T follicular helper cell (primary cell): Measurements from ENCODE around the gene COL5A1.

Experiments used
- DNase-seq: peaks from one replicate; pipeline ENCODE4 v3.0.0-alpha.2; 2020; ENCODE audit warnings: low read depth

Gene COL5A1

DNA sequence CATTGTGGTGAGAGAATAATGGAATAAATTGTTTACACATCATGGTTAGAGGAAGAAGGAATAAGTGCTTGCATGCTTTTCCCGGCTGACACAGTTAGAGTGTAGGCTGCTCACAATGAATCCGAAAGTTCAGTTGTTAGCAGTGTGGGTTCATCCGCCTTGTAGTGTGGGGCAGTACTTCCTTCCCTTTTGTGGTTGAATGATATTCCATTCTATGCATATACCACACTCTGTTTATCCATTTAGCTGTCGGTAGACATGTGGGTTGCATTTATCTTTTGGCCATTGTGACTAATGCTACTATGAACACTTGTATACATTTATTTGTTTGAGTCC, 84.0 kb downstream of the COL5A1 start:
- DNase-seq: no peak

DNA sequence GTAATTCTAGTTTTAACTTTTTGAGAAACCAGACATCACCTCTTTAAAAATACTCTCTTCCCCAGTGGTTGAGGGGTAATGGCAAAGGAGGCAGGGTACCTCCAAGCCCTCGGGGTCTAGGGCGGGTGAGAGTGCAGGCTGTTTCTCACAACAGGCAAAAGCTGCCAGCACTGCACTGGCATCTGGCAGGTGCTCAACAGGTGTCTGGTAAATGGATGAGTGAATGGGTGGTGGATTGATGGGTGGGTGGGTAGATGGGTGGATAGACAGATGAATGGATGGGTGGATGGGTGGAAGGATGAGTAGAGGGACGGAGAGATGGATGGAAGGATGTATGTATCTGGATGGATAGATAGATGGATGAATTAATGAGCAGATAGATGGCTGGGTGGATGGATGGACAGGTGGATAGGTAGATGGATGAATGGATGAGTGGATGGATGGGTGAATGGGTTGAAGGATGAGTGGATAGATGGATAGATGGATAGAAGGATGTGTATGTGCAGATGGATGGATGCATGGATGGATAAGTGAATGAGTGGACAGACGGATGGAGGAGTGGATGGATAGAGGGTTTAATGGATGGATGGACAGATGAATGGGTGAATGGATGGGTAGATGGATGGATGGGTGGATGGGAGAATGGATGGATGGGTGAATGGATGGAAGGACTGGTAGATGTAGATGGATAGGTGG, 84.6 kb downstream of the COL5A1 start:
- no peak for DNase-seq

DNA sequence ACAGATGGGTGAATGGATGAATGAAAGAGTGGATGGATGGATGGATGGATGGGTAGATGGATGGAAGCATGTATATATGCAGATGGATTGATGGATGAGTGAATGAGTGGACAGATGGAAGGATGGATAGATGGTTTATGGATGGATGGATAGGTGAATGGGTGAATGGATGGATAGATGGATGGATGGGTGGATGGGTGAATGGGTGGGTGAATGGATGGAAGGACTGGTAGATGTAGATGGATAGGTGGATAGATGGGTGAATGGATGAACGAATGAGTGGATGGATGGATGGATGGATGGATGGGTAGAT, 85.1 kb downstream of the COL5A1 start:
- no peak for DNase-seq

DNA sequence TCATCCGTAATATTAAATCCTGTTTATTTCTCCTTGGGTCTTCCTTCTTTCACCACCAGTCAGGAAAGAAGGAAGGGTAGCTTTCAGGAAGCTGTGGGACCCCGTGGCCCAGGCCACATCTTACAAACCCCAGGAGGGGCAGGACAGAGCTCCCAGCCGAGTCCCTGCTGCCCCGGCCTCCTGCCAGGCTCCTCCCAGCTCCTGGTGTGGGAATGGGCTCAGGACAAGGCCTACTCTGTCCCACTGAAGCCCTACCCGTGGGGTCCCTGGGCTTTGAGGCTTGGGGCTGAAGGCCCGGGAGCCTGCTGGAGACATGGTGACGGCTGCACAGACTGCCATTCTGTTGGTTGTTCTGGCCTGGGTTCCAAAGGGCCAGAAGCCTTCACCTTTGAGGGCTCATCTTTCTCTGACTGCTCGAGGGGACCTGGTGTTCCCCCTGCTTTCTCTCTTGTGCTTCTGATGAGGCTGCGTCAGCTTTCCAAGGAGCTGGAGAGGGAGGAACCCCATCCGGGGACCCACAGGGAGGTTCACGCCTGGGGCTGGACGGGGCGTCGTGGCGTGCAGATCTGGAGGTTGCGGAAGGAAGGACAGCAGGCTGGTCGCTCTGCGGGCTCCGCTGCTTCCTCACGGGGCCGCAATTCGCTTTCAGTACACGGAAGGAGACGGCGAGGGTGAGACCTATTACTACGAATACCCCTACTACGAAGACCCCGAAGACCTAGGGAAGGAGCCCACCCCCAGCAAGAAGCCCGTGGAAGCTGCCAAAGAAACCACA, 86.6 kb downstream of the COL5A1 start:
- DNase-seq: no peak

DNA sequence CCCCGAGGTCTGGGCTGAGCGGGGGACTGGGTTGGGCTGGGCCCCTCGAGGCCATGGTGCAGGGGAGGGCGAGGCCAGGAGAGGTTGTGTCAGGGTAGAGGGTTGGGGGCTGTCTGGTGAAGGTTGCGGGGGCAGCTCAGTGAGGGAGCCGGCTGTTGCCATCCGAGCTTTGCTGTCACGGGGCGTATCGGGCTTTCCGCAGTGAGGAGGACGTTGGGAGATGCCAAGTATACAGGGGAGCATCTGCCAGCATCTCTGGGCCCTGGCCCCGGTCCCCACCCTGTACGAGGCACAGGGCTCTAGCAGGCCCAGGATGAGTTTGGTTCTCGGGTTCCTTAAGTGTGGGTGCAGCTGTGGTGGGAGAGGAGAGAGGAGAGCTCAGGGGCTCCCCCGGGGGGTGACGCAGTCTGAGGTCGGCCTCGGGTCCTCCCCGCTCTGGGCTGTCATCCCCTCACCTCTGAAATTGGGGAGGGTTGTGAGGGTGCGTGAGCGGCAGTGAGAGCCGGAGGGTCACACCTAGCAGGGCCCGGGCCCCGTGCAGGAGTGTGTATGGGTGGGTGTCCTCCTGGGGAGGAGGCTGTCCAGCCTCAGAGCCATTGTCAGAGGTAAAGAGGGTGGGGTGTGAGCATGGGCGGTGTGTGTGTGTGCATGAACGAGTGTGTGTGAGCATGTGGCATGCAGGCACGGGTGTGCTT, 87.3 kb downstream of the COL5A1 start:
- DNase-seq: no peak

DNA sequence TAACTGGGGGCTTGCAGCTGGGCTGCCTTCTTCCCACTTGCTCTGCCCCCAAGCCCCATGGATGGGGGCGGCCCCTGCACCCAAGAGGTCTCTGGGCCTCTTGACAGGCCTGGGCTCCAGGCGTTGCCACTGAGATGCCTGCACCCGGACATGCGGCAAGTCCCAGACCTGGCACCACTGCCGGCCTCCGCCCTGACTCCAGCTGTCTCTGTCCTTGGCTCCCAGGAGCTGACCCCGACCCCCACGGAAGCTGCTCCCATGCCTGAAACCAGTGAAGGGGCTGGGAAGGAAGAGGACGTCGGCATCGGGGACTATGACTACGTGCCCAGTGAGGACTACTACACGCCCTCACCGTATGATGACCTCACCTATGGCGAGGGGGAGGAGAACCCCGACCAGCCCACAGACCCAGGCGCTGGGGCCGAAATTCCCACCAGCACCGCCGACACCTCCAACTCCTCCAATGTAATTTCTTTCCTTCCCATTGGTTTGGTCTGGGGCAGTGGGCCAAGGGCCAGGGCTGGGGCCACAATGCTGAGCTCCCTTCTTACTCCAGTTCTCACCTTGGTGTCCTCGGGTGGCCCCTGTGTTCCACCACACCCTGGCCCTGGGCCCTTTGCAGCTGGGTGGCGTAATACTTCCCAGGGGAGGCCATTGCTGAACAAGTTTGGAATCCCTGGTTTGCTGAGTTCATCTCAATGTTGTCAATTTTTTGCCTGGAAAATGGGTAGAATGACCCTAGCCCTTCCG, 88.6 kb downstream of the COL5A1 start:
- no peak for DNase-seq

DNA sequence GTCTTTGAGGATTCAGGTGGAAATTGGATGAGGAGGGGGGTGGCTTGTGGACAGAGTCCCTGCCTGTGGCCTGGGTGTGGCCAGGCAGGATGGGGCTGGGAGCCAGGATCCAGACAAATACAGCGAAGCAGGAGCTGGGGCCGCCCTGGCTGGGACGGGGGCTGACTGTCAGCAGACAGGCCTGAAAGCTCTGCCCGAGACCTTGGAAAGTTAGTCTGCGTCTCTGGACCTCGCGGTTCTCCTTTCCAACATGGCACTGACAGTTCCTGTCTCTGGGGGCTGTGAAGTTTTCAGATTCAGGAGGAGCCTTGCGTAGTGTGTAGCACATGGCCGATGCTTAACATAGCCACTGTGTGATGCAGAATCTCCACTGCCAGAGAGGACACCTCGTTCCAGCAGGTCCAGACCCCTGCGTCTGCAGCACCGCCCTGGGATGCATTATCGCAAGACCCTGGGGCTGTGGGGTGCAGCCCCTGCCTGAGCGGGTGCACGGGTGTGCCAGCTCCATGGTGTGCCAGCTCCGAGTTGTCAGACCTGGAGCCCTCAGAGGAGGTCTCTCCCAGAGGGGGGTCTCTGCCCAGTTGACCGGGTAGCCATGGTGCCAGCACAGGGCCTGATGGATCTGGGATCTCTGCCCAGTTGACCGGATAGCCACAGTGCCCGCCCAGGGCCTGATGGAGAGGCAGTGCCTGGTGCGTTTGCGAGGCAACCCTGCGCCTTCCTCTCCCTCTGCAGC, 89.3 kb downstream of the COL5A1 start:
- no peak for DNase-seq

DNA sequence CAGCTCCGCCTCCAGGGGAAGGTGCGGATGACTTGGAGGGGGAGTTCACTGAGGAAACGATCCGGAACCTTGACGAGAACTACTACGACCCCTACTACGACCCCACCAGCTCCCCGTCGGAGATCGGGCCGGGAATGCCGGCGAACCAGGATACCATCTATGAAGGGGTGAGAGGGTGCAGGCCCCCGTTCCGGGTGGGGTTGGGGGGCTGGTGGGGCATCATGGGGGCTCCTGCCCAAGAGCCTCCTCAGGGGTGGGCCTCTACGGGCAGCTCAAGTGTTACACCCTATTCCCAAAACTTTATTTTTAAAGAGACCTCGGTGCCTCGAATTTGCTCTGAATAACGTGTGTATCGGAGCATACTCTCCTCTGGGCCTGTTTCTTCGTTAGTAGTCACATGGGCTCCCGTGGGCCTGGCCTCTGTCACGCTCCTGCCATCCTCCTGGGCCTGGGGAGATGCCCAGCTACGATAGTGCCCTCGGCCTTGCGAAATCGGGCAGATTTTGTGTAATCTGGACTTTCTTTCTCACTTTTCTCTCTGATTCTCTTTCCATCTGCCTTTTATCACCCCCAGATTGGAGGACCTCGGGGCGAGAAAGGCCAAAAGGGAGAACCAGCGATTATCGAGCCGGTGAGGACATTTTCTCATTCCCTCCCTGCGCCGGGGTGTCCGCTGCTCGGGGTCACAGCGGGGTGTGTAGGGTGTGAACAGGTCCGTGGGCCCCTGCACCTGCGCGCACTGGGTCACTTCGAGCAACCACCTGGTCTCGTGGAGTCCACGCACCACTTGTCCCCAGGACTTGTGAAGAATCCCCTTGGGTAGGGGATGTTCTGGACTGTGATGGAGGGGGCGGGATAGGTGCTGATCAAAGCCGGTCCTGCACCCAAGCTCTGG, 90.1 kb downstream of the COL5A1 start:
- DNase-seq: no peak

DNA sequence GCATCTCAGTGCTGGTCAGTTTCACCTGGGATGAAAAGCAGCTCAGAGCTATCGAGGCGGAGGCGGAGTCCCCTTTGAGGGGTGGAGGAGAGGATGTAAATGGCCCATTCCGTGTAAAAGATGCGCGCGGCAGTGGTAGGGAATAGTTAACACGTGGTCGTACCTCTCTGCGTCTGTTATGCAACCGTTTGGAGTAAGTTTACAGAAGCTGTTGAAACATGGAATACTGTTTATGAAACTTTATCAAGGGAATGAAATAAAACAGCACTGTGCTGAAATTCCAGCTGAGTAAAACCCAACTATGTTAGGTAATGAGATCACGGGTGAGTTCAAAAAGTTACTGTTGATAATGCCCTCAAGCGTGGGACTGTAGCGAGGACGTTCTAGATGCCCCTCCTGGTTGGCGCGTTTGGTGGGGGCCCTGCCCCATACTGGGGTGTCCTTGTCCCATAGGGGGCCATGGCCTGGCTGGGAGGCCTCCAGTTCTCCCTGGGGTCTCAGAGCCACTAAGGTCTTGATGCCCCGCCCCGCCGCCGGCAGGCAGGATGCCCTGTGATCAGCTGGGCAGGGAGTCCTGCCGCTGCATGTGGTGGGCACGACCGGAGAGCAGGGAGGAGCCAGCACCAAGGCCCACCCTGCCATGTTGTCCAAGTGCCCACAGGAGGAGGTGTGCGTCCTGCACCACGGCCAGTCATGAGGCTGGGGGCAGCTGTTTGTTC, 90.9 kb downstream of the COL5A1 start:
- no peak for DNase-seq

DNA sequence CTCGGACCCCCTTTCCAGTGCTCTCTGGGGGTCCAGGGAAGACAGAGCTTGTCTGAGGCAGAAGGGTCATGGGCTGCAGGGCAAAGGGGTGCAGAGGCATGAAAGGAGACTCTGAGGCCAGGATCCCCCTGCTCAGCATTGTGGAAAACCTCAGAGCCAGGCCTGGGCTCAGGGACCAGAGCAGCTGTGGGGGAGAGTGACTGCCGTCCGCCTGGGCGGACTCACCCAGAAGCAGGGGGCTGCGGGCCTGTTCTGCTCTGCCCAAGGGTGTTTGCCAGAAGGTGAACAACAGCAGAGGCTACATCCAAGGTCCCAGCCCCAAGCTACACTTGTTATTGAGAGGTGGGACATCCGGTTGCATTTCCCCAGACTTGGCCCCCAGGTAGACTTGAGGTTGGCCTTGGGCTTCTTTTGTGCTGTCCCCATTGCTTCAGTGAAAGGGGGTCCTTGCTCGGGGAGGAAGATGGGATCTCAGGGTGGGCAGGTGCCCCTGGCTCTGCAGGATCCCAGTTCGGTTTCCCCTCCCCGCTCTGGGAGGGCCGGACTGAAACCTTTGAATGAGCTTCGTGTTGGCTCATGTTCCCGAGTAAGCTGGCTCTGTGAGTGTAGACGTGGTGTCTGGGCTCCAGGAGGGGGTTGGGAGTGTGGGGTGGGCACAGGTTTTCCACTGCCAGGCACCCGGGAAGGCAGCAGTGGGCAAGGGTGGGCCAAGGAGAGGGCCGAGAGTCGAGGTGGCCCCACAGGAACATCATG, 92.1 kb downstream of the COL5A1 start:
- DNase-seq: no peak

DNA sequence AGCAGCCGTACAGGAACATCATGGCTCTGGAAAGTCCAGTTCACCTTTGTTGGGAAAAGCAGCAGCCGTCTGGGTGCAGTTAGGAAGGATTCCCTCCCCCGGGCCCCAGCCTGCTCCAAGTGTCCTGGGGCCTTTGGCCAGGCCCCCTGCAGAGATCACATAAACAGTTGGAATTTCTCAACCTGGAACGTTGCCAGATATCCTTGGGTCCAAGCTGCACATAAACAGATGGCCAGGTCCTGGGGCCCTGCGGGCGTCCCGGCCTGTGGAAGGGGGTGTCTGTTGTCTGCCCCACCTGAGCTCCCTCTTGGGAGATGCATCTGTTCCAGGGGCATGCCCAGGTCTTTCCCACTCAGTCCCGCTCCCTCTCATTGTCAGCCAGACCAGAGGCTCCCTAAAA, 92.7 kb downstream of the COL5A1 start:
- DNase-seq: no peak

DNA sequence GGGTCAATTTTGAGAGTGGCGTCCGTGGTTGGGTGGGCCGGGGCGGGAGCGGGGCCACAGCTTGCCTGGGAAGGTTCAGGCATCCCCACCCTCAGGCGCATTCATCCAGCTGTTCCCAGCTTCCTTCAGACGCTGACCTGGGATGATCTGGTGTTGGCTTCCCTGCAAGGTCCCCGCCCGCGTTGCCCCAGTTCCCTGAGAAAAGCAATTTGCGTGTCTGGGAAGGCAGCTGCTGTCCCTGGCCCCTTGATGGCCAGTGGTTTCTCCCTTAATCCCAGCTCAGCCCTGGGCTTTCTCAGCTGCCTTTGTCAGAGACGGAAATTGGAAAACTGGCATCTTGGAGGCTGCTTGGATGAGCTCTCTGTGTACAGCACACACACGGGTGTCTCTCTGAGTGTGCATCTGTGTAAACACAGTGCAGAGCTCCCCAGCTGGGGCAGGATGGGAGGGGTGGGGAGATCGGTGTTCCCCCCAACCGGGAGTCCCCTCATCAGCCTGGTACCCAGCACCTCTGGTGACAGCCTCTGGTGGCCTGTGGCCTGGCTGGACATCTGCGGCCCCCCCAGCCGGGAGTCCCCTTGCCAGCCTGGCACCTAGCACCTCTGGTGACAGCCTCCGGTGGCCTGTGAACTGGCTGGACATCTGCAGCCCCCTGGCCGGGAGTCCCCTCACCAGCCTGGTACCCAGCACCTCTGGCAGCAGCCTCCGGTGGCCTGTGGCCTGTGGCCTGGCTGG, 94.0 kb downstream of the COL5A1 start:
- no peak for DNase-seq

DNA sequence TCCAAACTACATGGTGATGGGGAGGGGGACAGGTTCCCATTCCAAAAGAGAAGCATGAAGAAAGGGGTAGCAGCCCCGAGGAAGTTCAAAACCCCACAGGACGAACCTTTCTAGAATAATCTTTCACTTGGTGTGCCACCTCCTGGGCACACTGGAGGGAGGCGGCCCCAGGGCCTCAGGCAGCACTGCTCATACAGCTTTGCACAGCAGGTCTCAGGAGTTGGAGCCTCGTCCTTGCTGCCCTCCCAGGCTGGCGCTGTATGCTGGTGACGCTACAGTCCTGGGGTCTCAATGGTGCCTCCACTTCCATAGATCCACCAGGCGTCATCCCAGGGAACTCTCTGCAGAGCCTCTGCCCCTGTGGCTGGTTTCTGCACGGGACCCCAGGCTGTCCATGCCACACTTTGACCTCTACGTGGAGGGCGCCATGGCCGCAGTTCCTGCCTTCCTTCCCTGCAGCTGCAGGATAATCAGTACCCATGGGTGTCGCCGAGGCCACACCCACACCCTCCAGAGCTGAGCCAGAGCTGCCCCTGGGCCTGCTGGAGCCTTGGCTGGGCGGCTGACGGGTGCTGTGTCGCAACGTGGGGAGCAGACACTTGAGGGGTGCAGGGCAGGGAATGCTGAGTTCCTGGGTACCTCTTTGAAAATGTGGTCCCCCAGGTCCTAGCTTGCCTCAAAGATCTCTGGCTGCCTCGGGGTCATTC, 95.3 kb downstream of the COL5A1 start:
- no peak for DNase-seq

DNA sequence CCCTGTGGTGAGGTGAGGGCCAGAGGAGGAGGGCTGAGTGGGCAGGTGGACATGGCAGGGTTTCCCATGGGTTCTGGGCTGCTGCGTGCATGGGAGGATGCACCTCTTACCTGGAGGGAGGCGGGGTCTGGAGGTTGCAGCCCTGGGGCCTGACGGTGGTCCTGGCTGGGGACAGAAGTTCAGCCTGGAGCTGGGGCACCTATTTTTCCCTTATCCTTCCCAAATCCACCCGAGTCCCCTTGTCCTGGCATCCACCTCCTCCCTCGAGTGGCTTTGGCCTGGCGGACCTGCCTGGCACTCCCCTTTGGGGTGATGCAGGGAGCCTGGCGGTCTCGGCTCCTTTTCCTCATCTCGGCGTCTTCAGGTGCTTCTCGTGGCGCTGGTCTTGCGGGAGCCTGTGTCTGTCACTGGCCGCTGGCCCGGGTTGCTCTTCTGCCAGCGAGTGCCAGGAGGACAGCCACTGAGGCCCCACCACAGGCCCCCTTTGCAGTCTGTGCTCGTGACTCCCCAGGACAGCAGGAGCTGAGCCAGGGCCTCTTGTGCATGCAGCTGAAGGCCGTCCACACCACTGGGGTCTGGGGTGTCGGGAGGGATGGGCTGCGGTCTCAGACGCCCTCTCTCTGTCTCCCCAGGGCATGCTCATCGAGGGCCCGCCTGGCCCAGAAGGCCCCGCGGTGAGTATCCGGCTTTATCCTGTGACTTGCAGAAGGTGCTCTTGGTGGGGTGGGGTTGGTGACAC, 96.4 kb downstream of the COL5A1 start:
- no peak for DNase-seq

DNA sequence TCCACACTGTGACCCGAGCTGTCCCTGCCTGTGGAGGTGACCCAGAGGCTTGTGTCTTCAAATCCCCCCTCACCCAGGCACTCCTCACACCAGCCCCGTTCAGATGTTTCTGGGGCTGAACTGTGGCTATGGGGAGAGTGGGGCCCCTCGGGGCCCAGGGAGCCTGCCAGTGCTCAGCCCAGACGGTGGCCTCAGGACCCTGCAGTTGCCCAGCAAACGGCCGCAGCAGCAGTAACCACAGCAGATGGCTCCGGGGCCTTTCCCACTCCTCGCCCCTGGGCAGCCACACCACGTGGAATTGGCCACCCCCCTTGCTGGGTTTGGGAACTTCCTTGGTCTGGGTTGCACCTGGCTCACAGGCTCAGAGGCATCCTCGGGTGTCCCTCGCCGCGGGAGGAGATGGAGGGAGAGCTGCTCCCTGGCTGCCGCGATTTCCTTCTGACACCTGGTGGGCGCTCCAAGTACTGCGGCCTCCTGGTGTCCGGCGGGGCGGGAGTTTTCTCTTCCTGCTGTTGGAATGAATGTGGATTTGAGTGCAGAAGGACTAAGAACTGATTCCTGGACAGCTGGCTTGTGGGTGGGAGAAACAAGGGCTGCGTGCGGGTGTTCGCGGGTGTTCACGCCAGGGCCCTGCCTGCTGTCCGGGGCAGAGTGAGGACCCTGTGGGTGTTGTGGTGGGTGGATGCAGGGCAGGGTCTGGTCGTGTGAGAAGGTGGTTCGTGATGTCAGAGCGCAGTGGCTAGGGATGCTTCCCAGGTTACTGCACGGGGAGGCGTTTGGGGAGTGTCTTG, 97.5 kb downstream of the COL5A1 start:
- DNase-seq: no peak

DNA sequence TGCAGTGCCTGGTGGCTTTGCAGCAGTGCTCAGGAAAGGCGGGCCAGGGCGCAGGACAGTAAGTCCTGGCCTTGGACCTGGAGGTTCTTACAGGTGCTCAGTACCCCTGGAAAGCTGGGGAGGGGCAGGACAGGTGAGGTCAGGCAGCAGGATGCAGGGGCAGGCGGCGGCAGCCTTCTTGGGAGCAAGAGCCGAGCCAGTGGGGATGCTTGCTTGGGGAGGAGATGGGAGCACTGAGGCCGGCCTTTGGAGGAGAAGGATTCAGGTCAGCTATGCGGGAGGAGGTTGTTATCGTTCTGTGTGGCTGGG, 98.0 kb downstream of the COL5A1 start:
- no peak for DNase-seq

DNA sequence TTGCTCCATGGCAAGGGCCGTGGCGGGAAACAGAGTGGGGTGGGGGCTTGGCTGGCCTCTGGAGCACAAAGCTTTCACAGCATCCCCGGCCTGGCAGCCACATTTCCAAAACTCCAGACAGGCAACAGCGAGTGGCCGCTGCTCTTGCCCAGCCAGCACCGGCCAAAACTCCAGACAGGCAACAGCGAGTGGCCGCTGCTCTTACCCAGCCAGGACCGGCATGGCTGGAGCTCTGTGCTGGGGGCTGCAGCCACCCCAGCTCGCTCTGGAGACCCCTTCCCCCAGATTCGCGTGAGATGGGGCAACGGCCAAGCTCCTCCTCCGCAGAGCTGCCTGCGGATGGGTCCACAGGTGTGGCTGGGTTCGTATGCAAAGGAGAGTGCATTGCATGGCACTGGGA, 98.5 kb downstream of the COL5A1 start:
- DNase-seq: no peak
